Left forelimb (tissue), 1 donor: Measurements from ENCODE around the gene IL31RA.

Experiments used
- DNase-seq: peaks from one replicate; pipeline ENCODE4 v3.0.0-alpha.2; 2018; ENCODE audit warnings: low spot score

The IL31RA gene

DNA sequence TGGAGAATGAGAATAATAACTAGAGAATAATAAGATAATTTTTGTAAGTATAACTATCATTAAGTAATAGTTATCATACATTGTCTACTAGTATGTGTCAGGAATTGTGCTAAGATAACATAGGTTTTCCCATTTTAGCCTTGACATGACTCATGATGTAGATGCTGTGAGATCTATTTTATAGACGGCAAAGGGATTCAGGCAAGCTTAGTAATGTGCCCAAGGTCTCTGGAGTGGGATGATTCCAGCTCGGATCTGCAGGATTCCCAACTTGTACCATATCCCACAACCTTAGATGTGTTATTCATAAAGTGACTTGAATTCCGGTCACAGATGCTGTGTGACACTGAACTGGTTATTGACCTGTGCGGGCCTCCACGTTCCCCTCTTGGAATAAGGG, 51.5 kb downstream of the IL31RA start:
- DNase-seq, result no peak

DNA sequence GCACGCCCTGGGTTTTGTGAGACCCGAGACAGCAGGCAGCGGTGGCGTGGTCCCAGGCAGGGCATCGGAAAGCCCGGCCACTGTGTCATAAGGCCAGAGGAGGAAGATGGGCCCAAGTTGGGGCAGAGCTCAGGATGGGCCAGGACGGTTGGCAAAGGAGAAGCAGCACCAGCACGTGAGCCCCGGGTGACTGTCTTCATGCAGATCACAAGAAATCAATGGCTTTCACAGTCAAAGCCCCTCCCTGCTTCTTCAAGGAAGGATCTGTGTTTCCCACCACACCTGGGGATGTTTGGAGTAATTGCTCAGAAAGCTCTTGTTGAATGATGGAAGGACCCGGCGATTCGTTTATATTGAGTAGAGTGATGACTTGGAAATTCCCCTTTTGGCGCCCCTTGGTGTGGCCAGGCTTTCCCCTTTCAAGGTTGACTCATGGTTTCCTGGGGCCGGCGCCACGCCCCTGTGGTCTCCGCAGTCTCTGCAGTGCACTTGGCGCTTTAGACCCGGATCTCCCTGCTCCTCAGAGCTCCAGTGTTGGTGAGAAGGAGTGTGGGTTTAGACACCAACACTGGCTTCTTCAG, 52.1 kb downstream of the IL31RA start:
- DNase-seq, result no peak

DNA sequence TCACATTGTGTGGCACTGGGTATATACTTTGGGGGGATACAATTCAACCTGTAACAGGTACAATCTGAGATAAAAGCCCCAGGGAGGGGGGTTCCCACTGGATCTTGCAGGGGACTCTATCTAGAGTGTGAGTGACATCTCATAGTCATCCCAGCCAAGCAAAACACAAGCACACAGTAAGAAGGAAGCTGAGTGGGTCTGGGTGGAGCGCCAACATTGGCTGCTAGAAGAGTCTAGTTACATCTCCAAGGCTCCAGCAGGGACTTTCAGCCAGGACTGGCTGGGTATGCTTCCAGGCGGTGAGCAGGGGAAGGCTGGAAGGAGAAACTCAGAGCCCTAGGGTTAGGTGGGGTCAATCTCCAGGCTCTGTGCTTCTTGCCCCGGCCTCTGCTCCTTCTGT, 53.0 kb downstream of the IL31RA start:
- DNase-seq, result no peak

DNA sequence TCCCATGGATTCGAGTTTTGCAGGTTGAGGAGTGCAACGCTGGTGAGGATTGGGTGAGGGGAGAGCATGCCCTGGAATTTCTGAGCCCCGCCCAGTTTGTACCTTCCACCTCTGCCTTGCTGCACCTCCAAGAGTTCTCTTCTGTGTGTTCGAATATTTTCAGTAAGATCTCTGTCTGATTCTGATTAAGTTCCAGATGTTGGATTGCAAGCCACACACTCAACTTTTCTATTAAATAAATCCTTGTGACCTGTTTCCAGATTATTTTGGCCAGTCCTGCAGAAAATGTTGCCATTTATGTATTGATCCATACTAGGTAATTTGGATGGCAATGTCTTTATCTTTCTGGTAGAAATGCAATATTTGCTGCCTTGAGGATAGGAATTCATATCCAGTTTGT, 54.1 kb downstream of the IL31RA start:
- DNase-seq, result no peak

DNA sequence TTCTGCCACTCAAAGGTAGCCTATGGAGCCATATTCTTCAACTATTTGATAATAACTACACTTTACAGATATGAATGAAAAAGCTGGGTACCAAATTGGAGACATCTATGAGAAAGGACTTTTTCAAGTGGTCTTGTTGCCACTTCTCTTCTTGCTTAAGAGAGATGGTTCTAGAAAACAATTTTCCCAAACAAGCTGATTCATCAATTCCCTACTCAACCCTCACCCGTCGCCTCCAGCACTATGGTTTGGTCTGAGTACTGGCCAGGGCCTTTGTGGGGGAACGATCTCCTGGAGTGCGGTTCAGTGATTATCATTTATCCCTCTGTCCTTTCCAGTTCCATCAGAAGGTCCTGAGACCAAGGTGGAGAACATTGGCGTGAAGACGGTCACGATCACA, 56.8 kb downstream of the IL31RA start:
- DNase-seq, result no peak

DNA sequence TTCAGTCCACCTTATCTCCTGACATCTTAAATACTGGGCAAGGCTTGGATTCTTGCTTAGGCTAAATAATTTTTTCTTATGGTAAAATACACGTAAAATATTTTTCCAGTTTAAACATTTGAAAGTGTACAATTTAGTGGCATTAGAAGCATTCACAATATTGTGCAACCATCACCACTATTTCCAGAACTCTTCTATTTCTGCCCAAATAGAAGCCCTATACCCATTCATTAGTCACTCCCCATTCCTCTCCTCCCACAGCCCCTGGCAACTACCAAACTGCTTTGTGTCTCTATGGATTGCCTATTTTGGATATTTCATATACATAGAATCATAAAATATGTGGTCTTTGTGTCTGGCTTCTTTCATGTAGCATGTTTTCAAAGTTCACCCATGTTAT, 57.6 kb downstream of the IL31RA start:
- no peak for DNase-seq

DNA sequence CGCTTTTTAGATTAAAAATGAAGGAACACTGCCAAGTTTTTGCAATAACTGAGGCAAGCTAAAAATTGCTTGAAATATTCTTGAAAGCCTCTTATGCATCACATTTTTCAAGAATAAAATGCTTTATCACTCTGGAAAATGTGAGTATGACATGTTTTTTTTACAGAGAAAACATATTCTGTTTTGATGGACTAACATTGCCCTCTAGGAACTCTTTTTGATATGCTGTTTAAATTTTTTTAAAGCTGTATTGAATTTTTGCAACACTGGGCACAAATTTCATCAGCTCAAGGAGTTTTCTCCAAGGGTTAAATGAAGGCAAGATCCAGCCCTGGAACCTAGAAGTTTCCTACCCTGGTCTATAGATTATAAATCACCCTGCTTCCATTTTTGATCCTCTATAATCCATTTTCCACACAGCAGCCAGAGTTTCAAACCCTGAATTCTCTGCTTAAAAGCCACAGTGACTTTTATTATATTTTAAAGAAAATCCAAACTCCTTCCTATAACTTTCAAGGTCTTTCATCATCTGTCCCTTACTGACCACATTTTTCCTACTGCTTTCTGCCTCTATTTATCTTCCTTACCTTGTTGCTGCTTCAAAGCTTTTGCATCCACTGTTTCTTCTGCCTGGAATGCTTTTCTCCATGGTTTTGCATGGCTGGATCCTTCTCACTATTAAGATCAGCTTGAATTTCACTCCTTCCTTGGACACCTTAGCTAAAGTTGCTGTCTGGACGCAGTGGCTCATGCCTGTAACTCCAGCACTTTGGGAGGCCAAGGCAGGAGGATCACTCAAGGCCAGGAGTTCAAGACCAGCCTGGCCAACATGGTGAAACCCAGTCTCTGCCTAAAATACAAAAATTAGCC, 60.9 kb downstream of the IL31RA start:
- DNase-seq, result no peak

DNA sequence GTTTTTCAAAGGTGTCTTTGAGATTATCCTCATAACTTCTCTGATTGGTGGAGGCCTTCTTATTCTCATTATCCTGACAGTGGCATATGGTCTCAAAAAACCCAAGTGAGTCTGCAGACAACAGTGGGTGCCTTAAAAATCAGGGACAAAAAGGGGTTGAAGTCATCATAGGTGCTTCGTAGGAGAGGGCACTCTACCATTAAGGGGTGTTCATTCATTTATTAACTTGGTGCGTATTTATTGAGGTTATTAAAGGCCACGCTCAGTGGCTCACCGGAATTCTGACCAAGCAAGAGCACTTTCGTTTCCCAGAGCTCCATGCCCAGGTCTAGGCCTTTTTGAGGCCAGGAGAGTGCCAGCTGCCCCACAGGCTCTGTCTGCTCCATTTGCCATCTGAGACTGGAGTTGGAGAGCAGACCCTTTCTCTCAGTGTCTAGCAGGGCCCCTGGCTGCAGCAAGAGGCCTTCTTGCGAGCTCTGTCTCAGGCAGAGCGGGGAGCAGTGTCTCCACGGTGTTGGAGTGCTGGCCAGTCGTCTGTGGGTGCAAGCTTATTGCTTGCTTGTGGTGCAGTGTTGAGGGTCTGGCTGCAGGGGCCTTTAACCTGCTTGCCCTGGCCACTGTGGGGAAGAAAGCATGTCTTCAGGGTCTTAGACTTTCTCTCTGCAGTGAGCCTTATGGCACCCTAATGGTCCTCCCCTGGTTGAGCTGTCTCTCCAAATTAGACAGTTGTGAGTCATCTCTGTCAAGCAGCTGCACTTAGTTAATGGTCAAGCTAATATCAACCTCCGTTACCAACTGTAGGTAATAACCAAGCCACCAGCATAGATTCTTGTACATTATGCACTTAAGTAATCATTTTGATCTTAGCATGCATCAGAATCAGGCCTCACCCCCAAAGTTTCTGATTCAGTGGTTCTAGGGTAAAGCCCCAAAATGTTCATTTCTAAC, 62.6 kb downstream of the IL31RA start:
- DNase-seq, result no peak

DNA sequence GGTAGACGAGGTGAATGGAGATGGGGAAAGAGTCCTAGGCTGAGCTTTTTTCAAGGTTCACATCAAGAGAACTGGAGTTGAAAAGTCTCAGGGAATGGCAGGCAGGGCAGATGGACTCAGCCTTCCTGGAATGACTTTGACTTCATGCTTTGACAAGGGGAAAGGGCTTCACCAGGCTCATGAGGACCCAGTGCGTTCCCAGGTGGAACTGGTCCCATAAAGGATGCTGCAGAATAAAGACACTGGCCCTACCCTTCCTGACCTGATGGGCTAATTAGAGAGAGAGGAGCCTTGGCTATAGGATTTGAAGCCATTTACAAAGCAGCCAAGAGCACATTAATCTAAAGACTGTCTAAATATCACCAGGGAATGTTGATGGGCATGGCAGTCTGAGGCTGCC, 63.8 kb downstream of the IL31RA start:
- DNase-seq, result no peak

DNA sequence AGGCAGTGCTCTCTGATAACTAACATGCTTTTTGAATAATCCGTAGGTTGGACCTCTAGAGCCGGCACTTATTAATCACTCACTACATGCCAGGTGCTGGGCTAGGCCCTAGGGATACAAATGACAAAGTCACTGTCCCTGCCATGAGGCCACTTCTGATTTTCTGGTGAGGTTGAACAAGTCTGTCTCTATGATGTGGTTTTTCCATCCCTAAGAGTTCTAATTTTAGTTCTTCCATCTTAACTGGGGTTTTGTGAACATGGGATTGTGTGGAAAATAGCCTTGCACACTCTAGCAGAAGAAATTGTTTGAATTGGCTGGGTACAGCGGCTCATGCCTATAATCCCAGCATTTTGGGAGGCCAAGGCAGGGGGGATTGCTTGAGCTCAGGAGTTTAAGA, 64.6 kb downstream of the IL31RA start:
- DNase-seq, result no peak

DNA sequence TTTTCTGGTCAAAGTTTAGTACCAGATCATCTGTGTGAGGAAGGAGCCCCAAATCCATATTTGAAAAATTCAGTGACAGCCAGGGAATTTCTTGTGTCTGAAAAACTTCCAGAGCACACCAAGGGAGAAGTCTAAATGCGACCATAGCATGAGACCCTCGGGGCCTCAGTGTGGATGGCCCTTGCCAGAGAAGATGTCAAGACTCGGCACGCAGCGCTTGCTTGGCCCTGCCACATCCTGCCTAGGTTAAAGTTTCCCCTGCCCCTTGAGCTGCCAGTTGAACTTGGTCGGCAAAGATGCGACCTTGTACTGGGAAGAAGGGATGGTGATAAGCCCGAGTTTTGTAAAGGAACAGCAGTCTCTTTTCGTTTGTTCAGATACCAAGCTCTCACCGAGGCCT, 65.8 kb downstream of the IL31RA start:
- DNase-seq, result no peak

DNA sequence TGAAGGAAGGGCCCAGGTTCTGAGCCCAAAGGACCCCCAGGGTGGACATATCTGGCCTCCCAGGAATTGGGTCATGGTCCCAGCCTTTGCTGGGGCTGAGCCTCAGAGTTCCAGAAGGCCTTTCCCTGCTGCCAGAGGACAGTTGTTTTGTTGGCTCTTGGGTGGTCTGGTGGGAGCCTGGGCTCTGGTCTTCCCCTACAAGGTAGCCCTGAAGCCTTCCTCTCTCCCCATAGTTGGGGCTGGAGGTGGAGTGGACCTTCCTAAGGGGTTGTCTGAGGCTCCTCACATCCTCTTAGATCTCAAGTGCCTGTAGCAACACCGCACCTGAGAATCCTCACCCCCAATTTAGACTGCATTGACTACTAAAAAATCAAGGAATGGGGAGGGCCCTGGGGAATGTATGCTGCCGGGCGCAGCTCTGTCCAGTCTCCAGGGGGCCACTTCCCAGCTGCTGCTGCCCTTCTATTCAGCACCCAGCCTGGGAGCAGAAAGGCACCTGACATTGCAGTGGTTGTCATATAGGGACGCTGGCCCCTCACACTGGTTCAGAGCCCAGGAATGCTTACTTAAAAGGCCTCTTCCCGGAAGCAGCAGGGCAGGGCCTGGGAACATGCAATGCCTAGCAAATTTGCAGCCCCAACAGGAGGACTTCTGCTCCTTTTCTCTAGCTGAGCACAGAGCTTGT, 66.4 kb downstream of the IL31RA start:
- DNase-seq, result no peak

DNA sequence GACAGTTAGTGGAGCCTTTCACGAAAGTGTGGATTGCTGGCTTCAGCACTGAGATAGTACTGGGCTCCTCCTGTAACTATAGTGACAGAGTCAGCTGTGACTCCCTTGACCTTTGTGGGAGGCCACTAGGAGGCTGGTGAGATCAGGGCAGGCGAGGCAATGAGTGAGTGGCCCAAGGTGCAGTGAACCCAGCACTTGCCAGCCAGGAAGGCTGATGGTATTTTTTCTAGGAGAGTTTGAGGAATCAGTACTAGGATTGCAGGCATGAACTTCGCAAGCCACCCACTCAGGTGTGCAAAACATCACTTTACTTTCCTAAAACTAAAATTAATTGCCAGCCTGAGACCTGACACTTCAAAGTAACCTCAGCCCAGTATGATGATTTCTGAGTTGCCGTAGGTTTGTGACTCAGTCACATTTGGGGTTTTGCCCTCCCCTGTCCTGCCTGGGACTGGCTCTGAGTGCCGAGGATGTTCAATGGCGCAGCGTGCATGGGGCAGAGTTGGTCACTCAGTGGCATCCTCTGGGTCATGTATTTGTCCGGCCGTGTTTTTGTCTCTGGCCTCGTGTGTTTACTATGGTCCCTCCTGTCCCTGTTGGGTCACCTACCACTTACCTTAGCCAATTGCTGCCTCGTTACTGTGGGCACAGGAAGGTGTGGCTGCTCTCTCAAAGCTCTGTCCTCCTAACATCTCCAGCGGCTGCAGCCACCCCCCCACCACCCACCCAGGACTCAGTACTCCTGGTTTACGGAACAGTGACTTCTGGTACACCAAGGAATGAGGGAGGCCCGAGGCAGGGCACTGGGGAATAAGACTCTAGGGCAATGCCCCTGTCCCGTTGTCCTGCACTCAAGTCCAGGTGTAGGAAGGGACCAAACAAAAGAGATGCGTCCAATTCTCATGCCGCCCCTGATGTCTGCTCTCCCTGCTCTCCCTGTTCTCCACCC, 67.2 kb downstream of the IL31RA start:
- DNase-seq, result no peak

DNA sequence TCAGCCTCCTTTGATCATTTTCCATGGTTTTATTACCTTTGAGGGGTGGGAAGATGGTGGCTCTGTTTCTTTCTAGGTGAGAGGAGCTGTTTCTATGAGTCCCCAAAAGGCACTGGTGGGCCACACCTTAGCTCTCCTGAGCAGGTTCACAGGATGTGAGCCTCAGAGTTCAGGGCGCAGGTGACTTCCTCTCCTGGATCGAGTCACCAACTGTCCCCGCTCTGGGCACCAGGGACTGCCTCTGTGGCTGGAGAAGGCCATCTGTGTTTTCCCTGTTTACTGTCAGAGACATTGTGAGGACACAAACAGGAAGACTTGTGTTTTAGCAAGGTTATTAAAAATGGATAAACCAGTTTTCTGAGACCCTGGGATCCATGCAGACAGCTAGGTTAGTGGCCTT, 68.5 kb downstream of the IL31RA start:
- DNase-seq, result no peak

DNA sequence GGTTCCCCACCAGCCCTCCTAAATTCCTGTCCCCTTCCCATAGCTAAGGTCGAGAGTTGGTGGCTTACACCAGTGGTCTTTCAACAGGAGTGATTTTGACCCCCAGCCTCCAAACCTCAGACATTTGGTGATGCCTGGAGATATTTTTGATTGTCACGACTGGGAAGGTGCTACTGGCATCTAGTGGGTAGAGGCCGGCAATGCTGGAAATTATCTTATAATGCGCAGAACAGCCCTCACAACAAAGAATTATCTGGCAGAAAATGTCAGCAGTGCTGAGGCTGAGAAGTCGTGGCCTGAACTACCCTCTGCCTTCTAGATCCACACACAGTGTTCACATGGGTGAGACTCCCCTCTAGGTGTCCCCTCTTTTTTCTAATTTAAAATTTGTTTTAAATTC, 69.6 kb downstream of the IL31RA start:
- no peak for DNase-seq

DNA sequence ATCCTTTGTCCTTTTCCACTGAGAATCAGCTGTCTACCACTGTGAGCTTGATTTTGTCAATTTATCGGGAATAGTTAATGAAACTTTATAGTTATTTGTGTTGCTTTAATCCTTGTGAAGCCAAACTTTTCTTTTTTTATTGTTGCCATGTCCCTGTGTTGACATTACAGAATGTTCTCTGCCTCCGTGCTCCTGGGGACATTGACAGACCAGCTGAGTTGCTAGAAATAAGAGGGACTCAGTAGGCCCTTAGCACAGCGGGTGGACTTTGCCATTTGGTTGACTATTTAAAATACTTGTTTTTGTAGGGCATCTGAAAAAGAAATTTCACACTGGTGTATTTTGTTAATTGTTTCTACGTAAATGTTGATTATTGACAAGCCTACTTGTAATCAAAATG, 70.5 kb downstream of the IL31RA start:
- no peak for DNase-seq

DNA sequence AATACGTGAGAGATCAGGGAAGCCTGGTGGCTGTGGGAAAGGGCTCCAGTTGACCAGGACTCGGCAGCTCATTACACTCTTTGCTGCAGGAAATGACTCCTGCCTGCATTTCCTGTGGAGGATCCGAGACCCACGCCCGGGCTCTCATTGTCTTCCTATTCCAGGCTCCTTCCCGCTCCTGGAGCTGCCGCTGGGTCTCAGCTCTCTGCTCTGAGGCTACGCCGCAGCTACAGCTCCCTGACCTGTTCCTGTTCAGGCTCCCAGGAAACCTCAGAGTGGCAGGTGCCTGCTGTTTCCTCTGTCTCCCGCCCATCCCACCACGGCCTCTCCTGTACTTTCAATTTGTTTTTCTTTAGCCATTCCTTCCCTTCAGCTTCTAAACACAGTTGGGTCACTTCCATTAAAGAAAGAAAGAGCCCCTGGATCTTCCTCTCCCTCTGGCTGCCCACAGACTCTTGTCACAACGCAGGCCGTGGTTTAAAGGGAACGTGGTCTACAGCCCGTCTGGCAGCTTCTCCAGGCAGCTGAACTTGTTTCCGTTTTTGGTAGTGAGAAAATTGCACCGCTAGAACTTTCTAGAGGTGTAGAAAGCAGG, 72.1 kb downstream of the IL31RA start:
- no peak for DNase-seq

DNA sequence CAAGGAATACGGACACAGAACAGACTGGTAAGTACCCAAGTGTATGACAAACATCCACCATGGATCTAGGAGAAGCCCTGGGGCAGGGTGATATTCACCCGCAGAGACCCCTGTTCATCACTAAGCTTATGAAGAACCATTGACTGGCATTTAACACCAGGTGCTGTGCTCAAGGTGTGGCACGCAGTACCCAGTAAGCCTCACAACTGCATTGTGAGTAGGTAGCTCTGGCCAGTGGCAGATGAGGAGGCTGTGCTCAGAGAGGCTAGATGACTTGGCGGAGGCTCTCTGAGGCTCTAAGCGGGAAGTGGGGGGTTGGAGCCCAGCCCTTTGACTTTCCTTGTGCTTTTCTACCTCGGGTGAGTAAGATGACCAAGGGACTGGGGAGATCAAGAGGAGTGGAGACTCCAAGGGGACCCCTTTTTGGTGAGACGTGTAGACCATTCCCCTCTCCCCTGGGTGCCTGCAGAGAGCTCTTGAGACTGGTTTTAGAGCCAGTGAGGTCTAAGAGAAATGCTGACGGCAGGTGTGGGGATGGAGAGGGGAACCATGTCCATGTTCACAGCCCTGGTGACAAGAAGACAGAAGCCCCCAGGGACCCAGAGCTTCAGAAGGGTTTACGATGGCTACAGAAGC, 72.8 kb downstream of the IL31RA start:
- DNase-seq, result no peak

DNA sequence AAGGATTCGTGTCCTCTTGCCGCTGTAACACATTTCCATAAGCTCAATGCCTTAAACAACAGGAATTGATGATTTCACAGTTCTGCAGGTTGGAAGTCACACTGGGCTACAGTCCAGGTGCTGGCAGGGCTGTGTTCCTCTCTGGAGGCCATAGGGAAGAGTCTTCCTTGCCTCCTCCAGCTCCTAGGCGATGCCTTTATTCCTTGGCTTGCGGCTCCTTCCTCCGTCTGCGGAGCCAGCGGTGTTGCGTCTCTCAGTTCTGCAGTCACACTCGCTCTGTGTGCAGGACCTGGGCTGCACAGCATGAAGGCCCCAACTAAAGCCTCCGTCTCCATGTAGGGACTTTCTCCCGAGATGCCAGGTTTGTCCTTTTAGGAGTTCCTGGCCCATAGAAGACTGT, 73.6 kb downstream of the IL31RA start:
- DNase-seq, result no peak

DNA sequence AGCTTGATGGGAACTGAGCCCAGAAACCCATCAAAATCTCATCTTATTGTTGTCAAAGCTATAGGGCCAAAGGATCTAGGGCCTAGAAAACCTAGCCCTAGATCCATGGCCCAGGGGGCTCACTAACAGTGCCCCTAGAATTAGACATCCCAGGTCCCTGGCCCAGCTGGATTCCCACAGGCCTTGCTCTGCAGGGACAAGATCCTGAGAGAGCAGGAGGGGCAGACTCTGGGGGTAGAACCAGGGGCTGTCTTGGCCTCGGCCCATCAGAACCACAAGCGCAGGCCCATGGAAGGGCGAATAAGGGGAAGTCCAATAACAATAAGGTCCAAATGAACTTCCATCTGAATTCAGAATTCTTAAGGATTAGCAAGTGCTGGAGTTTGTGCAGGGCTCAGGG, 74.0 kb downstream of the IL31RA start:
- DNase-seq, result no peak
